HepG2 (cell line): ENCODE data around the gene INAFM2. TPM values are rescaled to one million over a fixed set of nuclear protein-coding genes. Genes with fewer than 3 reads are reported as not detected.

Experiments used
- AGO1 ChIP-seq: fragments of 200-400 bp; formaldehyde crosslinking; IDR thresholded peaks from 2 replicates; pipeline ENCODE4 v1.6.1; 2017; ENCODE audit warnings: mild to moderate bottlenecking, low read depth, low read length, moderate library complexity; ENCODE audit not compliant: poor library complexity, severe bottlenecking
- CERS6 ChIP-seq: sonication (generic); formaldehyde crosslinking; IDR thresholded peaks from 2 replicates; pipeline ENCODE4 v1.5.0; 2020; ENCODE audit warnings: missing genetic modification reagents
- FLYWCH1 ChIP-seq: sonication (generic); formaldehyde crosslinking; IDR thresholded peaks from 2 replicates; pipeline ENCODE4 v1.8.1; 2023; ENCODE audit warnings: mild to moderate bottlenecking, missing genetic modification reagents
- HDAC6 ChIP-seq: fragments of 200-600 bp; sonication (generic); IDR thresholded peaks from 2 replicates; pipeline ENCODE4 v1.7.0; 2017; ENCODE audit warnings: mild to moderate bottlenecking, antibody characterized with exemption, low read length, low read depth
- KDM1A ChIP-seq: IDR thresholded peaks from 2 replicates; pipeline ENCODE4 v1.6.1; 2016; ENCODE audit warnings: missing compliant biosample characterization
- PAXIP1 ChIP-seq: sonication (generic); formaldehyde crosslinking; conservative IDR thresholded peaks from 2 replicates; pipeline ENCODE4 v1.4.0; 2020; ENCODE audit warnings: mild to moderate bottlenecking, missing genetic modification reagents, moderate library complexity
- RFXANK ChIP-seq: IDR thresholded peaks from 2 replicates; pipeline ENCODE4 v1.6.1; 2016
- THAP8 ChIP-seq: sonication (generic); formaldehyde crosslinking; IDR thresholded peaks from 2 replicates; pipeline ENCODE4 v1.5.1; 2020; ENCODE audit warnings: missing genetic modification reagents, mild to moderate bottlenecking, borderline replicate concordance
- TP53 ChIP-seq: sonication (generic); formaldehyde crosslinking; conservative IDR thresholded peaks from 2 replicates; pipeline ENCODE4 v1.4.0; 2020; ENCODE audit warnings: missing genetic modification reagents
- ZFY ChIP-seq: sonication (generic); formaldehyde crosslinking; IDR thresholded peaks from 2 replicates; pipeline ENCODE4 v1.4.0; 2020; ENCODE audit warnings: missing genetic modification reagents
- ZNF264 ChIP-seq: sonication (generic); formaldehyde crosslinking; IDR thresholded peaks from 2 replicates; pipeline ENCODE4 v1.4.0; 2020; ENCODE audit warnings: missing genetic modification reagents
- ZNF343 ChIP-seq: sonication (generic); formaldehyde crosslinking; IDR thresholded peaks from 2 replicates; pipeline ENCODE4 v1.4.0; 2020; ENCODE audit warnings: mild to moderate bottlenecking, missing genetic modification reagents
- ZNF609 ChIP-seq: sonication (generic); formaldehyde crosslinking; IDR thresholded peaks from 2 replicates; pipeline ENCODE4 v1.4.0; 2020; ENCODE audit warnings: mild to moderate bottlenecking, missing genetic modification reagents, borderline replicate concordance
- ZNF75D ChIP-seq: sonication (generic); formaldehyde crosslinking; IDR thresholded peaks from 2 replicates; pipeline ENCODE4 v1.8.1; 2023; ENCODE audit warnings: missing genetic modification reagents, mild to moderate bottlenecking, borderline replicate concordance
- ZSCAN30 ChIP-seq: sonication (generic); formaldehyde crosslinking; IDR thresholded peaks from 2 replicates; pipeline ENCODE4 v1.5.0; 2020; ENCODE audit warnings: mild to moderate bottlenecking, missing genetic modification reagents
- ZSCAN31 ChIP-seq: sonication (generic); formaldehyde crosslinking; IDR thresholded peaks from 2 replicates; pipeline ENCODE4 v1.5.0; 2020; ENCODE audit warnings: low read depth, mild to moderate bottlenecking, missing genetic modification reagents
- ZUFSP ChIP-seq: sonication (generic); formaldehyde crosslinking; IDR thresholded peaks from 2 replicates; pipeline ENCODE4 v1.9.0; 2021; ENCODE audit warnings: missing genetic modification reagents, mild to moderate bottlenecking, borderline replicate concordance
- polyA plus RNA-seq, 8 experiments: library from polyadenylated mRNA; depleted of rRNA in 3 of 8; stranded (reverse) in 7 of 8; unstranded in 1 of 8; fragments of >200 nt; fragmentation: Illumina TruSeq in 4 of 8; extraction: Trizol in 4 of 8; gene quantifications; 2 replicates each; pipeline versions ENCODE4 v1.2.1 to v1.2.3, GENCODE V29; 2011 to 2016; ENCODE audit warnings: low read depth in 4 of 8, missing spikeins in 1 of 8, mixed read lengths in 1 of 8; ENCODE audit not compliant: insufficient read depth in 1 of 8
- total RNA-seq, 5 experiments: library from RNA; depleted of rRNA; stranded (reverse); fragments of >200 nt; fragmentation: Illumina TruSeq; extraction: Trizol; gene quantifications; 2 replicates each; pipeline ENCODE4 v1.2.3, GENCODE V29; 2016; ENCODE audit warnings: low read depth in 1 of 5

The INAFM2 gene
- total and polyA plus RNA-seq, 2 of the 13 experiments (the other 11 are each of a cell fraction or from before 2014, with no cell fraction given), result 5.5 to 6.5 TPM

GRCh38 chr15:40323239-40323952, at the start of gene INAFM2 (continued):
- TF ChIP-seq ZNF75D (CRISPR knock-in tag) (no peak), ZSCAN30 (CRISPR knock-in tag) (no peak), TP53 (CRISPR knock-in tag) (no peak), AGO1 (peak; percentile 29), ZNF343 (CRISPR knock-in tag) (peak; percentile 32; the same call in 1 of the 2 replicates), ZNF264 (no peak), FLYWCH1 (no peak), RFXANK (no peak), PAXIP1 (no peak), ZNF609 (CRISPR knock-in tag) (no peak), HDAC6 (no peak), ZSCAN31 (CRISPR knock-in tag) (0 out of 2 replicates have a peak, but pooled peaks have one; percentile 56), CERS6 (CRISPR knock-in tag) (no peak), KDM1A (CRISPR knock-in tag) (no peak), ZUFSP (CRISPR knock-in tag) (no peak), THAP8 (CRISPR knock-in tag) (no peak), ZFY (CRISPR knock-in tag) (peak; percentile 30)
